ENCODE results near the gene SWI5. TPM values are rescaled to one million over a fixed set of nuclear protein-coding genes. Genes with fewer than 3 reads are reported as not detected.

The SWI5 gene
- total and polyA plus RNA-seq, 9 of the 15 experiments (the other 6 are each of a cell fraction or from before 2014, with no cell fraction given): 62.8 to 133 (median 95.9) TPM

DNA sequence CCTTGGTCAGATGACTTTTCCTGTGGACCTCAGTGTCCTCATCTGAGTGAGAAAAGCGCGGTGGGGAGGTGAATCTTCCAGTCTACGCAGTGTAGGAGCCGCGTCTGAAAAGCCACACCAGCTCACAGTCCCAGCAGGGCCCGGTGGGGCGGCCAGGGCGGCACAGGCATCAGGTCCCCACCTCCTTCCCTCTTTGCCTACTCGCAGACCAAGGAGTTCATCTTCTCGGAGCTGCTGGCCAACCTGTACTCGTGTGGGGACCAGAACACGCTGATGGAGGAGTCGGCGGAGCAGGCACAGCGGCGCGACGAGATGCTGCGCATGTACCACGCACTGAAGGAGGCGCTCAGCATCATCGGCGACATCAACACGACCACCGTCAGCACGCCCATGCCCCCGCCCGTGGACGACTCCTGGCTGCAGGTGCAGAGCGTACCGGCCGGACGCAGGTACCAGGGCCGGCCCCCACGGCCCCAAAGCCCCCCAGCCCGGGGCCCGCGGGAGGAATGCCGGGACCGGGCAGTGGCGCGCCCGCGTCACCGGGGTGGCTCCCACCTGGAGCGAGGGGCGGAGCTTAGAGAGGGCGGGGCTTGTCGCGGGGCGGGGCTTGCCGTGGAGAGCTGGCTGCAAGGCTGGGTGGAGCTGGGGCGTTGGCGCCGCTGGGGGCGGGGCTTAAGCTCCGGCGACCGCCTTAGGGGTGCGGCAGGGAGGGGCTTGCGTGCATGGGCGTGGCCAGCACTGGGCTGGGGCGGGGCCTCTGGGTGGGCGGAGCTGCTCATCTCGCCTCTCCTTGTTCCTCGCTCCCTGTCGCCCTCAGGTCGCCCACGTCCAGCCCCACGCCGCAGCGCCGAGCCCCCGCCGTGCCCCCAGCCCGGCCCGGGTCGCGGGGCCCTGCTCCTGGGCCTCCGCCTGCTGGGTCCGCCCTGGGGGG is 25.9 kb upstream of the SWI5 start (continued):
- TF ChIP-seq ZNF609 (CRISPR knock-in tag; IDR thresholded peaks at IDR 0.05; ENCODE audit: borderline replicate concordance) (no peak), SRF (CRISPR knock-in tag; IDR thresholded peaks at IDR 0.05) (no peak), SRSF1 (IDR thresholded peaks at IDR 0.05; ENCODE audit: low read depth, low read length) (0 out of 2 replicates have a peak, but pooled peaks have one; percentile 24), EHMT2 (IDR thresholded peaks at IDR 0.05) (no peak), RBM14 (IDR thresholded peaks at IDR 0.05; ENCODE audit: borderline replicate concordance, insufficient read depth, low read depth, low read length) (no peak), DDX20 (tag; IDR thresholded peaks at IDR 0.05; ENCODE audit: low read depth) (no peak), TEAD4 (IDR thresholded peaks at IDR 0.05; ENCODE audit: low read length) (peak; percentile 6; the same call in 1 of the 2 replicates), TEAD4 (CRISPR knock-in tag; IDR thresholded peaks at IDR 0.05; ENCODE audit: borderline replicate concordance) (no peak), ZNF589 (CRISPR knock-in tag; IDR thresholded peaks at IDR 0.05; ENCODE audit: low read depth) (no peak), ZBTB17 (CRISPR knock-in tag; IDR thresholded peaks at IDR 0.05) (peak; percentile 74; the same call in 1 of the 2 replicates), CSDE1 (IDR thresholded peaks at IDR 0.05) (no peak), TSC22D4 (tag; IDR thresholded peaks at IDR 0.05) (no peak), TAF7 (tag; IDR thresholded peaks at IDR 0.05) (no peak), ZC3H4 (CRISPR knock-in tag; IDR thresholded peaks at IDR 0.05; ENCODE audit: borderline replicate concordance) (no peak)
- TF ChIP-seq, protein P1, sequence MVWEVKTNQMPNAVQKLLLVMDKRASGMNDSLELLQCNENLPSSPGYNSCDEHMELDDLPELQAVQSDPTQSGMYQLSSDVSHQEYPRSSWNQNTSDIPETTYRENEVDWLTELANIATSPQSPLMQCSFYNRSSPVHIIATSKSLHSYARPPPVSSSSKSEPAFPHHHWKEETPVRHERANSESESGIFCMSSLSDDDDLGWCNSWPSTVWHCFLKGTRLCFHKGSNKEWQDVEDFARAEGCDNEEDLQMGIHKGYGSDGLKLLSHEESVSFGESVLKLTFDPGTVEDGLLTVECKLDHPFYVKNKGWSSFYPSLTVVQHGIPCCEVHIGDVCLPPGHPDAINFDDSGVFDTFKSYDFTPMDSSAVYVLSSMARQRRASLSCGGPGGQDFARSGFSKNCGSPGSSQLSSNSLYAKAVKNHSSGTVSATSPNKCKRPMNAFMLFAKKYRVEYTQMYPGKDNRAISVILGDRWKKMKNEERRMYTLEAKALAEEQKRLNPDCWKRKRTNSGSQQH (CRISPR knock-in tag; IDR thresholded peaks at IDR 0.05): no peak
- TF ChIP-seq, protein P2, sequence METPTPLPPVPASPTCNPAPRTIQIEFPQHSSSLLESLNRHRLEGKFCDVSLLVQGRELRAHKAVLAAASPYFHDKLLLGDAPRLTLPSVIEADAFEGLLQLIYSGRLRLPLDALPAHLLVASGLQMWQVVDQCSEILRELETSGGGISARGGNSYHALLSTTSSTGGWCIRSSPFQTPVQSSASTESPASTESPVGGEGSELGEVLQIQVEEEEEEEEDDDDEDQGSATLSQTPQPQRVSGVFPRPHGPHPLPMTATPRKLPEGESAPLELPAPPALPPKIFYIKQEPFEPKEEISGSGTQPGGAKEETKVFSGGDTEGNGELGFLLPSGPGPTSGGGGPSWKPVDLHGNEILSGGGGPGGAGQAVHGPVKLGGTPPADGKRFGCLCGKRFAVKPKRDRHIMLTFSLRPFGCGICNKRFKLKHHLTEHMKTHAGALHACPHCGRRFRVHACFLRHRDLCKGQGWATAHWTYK (CRISPR knock-in tag; IDR thresholded peaks at IDR 0.05): 0 out of 2 replicates have a peak, but pooled peaks have one; percentile 58
- TF ChIP-seq, protein P3, sequence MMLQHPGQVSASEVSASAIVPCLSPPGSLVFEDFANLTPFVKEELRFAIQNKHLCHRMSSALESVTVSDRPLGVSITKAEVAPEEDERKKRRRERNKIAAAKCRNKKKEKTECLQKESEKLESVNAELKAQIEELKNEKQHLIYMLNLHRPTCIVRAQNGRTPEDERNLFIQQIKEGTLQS (IDR thresholded peaks at IDR 0.05): no peak
- TF ChIP-seq, protein P3 (CRISPR knock-in tag; conservative IDR thresholded peaks at IDR 0.05): peak; percentile 38; the same call in 1 of the 2 replicates
